RPMI8226 (cell line): ENCODE data around the gene SCARB1.

Experiments
- DNase-seq: peaks from one replicate; pipeline ENCODE4 v3.0.0-alpha.2; 2015

SCARB1 gene

DNA sequence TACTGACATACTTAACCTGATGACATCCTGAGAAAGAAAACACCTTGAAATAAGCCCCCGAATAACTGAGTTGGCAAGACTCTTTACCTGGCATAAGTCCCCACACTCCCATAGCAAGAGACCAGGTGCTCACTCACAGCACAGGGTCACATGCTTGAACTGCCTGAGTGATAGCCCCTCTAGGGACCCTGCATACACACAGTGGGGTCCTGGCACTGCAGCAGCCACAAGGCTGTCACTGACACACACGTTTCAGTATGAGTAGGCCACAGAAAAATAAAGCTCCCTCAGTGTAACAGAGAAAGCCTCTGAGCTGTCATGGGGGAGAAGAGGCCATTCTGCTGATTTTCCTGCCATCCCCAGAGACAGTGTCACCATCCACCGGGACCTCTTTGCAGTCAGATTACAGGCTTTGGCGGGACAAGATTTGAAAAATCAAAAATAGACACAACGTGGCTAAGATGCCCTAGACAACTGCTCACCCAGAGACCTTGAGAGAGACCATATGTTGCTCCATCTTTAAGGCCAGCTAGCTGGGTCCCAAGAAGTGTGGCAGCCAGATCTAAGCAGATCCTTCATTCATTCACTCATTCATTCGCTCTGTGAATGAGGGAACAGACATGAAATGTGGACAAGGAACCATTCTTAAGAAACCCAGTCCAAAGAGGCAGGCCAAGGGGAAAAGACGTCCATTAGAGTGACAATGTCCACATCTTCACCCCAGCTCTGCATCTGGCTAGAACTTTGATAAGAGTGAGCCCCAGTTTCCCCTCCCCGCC, 1.6 kb downstream of the SCARB1 start:
- no peak for DNase-seq

DNA sequence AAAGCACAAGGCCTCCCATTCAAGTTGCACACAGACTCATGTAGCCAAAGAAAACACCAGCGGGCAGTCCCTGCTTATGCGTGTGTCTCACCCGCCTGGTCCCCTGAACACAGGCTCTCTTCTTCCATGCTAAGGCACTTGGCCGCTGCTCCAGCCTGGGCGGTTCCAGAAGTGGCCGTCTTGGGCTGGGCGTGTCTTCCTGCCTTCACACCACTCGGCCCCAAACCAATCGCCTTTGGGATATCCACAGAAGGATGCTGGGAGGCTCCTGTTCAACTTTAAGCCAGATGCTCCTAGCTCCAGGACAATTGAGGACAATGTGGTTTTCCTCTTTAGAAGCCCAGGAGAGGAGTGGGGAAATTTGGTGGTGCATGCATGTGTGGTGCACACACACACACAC, 2.2 kb downstream of the SCARB1 start:
- DNase-seq = peak; percentile 36

DNA sequence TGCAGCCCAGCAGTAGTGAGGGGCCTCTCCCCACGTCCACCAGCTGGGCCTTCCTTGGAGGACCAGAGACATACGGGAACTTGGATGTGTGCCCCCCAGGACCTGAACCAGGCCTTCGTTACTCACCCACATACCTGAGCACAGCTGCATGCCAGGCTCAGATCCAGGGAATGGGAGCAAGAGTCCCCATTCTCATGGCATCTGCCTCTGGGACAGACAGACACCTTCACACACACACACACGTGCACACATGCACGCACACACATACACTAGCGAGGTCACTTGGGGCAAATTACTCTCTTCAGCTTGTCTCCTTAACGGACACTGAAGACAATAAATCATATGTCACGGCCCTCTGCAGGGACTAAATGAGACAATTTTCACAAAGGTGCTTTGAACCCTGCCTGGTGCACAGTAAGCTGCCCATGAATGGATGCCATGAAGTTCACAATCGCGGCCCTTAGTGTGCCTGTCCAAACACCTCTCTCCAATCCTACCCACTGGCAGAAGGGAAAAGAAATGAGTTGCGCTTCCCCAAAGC, 5.7 kb downstream of the SCARB1 start:
- no peak for DNase-seq

DNA sequence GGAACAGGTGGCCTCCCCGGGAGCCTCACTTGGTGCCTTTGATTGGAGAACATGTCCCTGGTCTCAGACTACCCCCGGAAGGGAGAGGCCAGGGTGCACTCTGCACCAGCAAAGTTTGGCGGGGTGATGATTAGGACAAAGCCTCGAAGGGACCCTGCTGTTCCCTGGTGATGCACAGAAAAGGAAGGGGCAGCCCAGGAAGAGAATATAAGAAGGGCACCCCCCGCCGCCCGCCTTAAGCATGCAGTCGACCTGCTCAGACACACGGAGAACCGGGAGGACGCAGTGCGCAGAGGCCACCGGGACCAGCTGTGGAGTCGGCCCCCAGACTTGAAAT, 6.9 kb downstream of the SCARB1 start:
- DNase-seq = no peak

DNA sequence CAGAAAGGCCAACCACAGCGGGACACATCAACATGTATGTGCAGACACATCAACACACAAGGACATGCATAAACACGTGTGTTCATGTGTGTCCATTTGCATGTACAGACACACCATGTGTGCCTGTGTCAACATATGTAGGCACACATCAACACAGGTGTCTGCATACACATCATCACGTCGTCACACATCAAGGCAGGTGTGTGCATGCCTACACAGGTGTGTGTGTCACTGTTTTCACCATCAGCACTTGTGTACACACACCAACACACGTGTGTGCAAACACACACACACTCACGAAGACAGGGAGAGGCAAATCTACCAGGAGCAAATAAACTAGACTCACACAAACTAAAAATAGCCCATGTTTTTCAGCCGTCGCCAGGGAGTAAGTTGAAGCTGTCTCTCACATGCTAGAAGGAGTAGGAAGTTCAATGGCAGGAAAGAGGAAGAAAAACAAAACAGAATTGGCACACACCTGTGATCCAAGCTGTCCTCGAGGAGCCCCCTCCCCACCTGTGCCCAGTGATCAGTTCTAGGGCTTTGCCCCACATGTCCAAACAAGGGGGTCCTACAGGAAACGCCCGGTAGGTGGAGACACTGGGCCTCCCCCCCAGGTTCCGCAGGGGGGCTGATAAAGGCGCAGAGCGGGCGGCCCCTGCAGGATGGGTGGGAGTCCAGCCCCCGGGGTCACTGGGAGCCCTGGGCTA, 7.4 kb downstream of the SCARB1 start:
- DNase-seq = no peak

DNA sequence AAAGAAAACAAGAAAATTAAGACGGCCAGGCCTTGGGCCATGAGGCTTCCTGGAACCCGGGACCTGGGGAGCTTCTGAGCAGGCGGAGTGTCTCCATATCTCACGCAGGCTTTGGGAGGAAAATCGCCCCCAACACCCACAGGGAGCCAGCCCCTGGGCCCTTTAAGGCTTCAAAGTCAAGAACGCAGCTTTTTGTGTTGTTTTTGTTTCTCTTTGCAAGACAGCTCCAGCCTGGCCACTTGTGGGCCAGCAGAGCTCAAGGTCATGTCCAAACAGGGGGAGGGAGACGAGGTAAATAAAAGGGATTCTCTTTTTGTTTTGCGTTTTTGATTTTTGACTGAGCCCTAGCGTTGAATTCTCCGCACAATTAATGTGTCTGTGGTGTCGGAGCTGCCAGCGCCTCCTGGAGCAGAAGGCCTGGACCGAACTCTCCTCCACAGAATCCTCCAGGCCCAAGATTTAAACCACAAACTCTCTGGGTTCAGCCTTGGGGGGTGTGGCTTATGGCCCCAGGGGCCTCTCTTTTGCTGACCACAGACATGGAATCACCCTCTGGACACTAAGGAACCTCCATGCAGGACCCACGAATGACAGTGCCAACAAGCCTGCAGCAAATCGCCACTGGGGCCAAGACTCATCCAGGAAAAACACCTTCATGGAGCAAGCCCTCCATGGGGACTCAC, 8.2 kb downstream of the SCARB1 start:
- DNase-seq = no peak

DNA sequence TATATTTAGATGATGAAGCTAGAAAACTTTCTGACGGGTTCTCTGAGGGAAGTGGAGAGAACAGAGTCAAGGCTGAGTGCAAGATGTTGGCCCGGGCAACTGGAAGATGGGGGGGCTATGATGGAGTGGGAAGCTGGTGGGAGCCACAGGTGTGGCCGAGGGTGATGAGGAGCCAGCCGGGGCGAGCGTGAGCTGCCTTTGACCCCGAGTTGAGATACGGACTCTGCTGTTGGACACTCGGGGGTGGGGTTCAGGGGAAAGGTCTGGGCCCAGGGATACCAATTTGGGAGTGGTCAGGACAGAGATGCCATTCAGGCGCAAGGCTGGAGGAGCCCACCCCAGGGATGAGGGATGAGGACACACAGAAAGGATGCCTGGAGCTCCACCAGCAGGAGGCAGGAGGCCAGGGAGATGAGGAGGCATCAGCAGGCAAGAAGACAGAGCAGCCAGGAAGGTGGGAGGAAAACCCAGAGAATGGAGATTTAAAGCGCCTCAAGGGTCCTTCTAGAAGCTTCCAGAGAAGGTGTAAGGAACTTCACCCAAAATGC, 9.0 kb downstream of the SCARB1 start:
- no peak for DNase-seq

DNA sequence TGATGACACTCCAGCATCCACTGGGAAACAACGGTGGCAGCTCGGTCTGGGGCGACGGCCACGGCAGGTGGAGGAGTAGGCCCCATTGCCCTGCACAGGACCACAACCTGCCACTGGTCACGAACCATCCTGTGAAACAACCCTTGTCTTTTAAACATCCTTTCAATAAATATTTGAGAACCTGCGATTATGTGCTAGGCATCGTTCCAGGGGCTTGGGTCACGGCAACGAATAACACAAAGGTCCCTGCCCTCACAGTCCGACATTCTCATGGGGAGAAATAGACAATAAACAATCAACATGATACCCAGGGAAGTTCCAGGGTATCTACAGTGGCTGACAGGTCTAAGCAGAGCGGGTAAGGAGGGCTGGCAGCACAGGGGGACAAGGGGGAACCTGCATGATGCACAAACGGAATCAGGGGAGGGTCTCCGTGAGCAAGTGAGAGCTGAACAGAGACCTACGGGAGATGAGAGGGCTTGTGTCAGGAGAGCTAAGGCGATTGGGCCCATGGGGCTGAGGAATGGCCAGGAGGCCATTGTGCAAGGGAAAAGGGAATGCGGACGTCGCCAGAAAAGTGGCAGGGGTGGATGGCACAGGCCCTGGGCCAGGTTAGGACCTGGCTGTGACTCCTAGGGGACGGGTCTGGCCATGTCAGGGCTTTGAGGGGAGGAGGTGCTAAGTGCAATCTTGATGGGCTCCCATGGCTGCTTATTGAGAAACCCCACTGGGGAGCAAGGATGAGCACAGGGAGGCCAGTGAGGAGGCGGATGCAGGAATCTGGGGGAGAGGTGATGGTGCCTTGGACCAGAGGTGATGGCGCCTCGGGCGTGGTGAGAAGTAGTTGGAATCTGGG, 9.7 kb downstream of the SCARB1 start:
- DNase-seq = no peak

DNA sequence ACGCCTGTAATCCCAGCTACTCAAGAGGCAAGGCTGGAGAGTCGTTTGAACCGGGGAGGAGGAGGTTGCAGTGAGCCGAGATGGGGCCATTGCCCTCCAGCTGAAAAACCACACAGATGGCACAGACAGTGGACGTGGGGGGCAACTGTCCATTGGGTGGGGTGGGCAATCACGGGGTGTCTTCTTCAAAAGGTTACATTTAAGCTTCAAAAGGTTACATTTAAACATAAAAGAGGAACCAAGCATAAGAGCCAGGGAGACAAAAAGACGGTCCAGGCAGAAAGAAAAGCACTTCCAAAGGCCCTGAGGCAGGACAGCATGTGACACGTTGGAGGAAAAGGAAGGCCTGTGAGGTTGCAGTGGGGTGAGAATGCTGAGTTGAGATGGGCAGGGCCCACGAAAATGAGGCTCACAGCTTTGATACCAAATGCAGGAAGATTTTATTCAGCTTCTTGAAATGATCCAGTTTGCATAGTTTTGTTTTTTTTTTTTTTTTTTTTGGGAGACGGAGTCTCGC, 10.7 kb downstream of the SCARB1 start:
- DNase-seq = no peak

DNA sequence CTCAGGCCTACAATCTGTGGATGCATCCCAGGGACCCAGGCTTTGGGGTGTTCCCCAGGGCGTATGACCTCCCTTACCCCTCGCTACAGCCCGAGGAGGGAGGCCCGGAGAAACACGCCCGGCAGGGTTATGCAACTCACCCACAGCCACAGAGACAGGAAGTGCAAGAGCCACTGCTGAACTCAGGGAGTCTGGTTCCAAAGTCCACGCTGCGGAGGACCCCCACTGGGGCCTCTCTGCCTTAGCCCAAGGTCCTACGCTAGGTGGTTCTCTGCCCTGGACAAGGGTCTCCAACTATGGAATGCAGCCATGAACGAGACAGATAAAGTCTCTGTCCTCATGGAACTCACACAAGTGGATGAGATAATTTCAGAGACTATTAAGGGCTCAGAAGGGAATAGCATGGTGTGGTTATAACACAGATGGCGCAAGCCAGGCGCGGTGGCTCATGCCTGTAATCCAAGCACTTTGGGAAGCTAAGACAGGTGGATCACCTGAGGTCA, 11.3 kb downstream of the SCARB1 start:
- no peak for DNase-seq

DNA sequence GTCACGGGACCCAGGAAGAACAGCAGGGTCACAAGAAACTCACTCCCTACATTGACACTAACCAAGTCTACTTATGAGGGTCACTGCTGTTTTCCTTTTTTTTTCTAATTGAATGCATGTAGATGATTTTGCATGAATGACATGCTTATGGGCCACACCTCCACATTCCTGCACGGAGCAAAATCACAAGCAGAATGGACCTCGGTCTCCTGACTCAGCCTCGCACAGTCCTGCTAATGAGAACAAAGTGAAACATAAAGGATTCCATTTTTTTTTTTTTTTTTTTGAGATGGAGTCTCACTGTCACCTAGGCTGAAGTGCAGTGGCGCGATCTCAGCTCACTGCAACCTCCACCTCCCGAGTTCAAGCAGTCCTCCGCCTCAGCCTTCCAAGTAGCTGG, 12.3 kb downstream of the SCARB1 start:
- DNase-seq = no peak

DNA sequence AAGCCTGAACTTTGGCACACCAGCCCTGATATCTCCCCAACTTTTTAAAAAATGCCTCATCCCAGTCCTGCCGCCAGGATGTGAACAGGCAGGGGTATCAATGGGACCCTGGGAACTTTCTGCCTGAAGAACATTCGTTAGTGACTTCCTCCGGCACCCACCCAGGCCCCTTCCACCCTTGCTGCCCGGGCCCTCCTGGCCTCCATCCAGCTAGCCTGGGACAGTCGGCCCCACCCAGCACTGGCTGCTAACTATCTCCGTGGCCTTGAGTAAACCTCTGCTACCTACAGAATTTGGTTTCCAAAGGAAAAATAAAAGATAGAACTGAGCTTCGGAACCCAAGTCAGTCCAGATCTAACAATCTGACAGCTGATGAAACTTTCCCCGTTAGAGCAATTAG, 14.3 kb downstream of the SCARB1 start:
- no peak for DNase-seq

DNA sequence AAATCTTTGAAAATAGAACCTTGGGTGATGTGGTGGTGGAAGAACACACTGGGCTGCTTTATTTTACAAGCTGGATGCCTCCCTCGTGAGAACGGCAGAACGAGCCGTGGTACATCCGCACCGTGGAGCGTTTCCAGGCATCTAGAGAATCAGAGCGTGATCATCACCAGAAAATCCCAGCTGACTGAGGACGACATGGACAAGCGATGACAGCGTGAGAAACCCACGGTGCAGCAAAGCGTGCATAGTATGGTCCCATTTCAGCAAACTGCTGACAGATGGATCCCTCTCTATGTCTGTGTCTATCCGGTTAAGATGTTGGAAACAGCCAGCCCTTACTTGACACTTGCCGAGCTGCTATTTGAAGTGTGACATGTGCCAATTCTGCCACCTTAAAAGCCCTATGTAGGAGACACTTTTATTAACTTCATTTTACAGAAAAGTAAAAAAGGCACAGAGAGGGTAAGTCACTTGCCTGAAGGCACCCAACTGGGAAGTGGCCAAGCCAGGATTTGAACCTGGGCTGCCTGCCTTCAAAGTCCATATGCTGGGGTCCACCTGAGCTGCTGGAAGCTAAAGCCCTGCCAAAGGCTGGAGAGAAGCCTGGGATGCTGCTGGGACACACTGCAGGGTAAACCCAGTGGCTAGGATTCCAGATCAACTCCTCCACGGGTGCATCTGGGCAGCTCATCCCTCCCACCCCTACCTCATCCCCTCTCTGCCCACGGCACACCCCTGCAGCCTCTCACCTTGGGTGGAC, 14.9 kb downstream of the SCARB1 start:
- DNase-seq = no peak

DNA sequence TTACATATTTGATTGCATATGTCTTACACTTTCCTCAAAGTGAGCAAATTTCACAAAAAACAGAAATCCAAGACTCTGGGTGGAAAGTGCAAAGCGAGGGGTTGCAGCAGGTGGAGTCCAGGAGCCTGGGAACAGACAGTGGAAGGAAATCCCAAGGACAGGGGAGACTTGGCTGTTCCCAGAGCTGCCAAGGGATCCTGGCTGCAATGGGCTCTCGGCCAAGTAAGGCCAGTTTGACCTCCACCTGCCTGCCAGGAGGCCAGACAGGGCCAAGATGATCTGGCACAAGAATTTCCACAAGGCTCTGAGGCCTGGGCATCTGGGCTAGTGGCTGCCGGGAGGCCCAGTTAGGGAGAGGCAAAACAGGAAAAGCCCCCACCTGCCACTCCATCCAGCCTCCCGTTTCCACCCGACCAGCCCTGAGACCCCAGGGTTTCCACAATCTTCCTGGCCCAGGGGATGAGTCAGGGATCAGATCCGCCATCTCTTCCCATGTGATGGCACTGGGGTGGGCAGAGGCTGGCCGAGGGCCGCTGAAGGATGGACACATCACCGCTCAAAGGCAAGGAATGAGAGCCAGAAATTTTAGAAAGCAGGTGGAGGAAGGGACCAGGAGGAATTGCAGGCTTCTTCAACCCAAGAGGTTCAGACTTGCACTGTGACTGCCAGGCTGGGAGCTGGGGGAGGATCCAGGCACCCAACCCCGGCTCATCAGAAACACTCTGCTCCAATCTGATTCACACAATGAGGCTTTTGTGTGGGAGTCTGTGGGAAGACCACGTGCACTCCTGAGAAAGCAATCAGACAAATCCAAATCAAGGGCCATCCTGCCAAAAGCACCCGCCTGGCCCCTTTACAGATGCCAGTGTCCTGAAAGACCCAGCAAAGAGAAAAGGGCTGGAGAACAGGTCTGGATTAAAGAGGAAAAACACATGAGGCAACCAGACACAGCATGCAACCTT, 16.3 kb downstream of the SCARB1 start:
- DNase-seq = no peak

DNA sequence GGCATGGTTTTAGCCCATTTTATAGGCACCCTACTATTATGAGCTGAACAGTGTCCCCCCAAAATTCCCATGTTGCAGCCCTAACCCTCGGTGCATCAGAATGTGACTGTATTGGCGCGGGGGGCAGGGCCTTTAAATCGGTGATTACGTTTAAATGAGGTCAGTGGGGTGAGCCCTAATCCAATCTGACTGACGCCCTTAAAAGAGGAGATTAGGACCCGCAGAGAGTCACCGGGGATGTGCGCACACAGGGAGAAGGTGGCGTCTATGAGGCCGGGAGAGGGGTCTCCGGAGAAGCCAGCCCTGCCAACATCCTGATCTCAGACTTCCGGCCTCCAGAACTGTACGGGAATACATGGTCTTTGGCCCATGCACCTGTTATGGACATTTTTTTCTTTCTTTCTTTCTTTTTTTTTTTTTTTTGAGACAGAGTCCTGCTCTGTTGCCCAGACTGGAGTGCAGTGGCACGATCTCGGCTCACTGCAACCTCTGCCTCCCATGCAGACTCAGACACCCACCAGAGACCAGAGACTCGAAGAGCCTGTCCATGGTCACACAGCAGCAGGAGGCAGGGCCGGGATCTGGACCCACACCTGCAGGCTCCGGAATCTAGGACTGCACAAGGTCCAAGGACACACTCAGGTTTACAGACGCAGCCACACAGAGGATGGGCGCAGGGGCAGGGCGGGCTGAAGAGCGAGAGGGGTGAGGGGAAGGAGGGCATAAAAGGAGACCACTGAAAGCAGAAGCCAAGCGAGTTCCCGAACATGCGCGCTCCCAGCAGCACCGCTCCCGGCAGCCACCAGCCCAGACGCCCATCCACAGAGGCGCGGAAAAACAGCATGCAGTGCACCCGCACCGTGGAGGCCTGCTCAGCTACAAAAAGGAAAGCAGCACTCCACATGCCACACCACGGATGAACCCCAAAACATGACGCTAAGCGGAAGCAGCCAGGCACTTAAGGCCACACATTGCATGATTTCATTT, 19.0 kb downstream of the SCARB1 start:
- no peak for DNase-seq

DNA sequence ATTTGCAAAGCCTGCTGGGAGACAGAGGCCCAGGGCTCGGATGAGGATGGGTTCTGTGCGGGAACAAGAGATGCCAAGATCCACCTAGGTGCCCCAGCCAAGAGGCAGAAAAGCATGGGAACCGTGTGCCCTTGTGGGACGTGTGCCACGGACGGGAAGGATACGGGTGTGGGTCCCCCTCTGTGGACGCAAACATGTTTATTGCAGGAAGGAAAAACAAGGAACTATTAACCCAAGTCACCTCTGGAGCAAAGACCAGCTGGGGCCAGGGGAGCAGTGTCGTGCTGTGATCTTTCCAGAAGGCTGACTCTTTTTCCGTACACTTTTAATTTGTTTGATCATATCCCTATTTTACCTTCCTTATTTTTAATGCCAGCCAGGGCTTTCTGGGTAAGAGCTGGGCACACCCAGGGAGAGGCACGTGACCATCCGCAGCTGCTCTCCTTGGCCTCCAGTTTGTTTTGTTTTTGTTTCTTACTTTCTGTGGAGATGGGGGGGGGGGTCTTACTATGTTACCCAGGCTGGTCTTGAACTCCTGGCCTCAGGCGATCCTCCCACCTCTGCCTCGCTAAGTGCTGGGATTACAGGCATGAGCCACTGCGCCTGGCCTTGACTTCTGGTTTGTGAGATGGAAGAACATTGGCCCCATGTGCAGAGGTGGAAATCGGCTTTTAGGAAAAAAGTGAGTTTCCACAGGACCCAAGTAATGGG, 20.7 kb downstream of the SCARB1 start:
- no peak for DNase-seq

DNA sequence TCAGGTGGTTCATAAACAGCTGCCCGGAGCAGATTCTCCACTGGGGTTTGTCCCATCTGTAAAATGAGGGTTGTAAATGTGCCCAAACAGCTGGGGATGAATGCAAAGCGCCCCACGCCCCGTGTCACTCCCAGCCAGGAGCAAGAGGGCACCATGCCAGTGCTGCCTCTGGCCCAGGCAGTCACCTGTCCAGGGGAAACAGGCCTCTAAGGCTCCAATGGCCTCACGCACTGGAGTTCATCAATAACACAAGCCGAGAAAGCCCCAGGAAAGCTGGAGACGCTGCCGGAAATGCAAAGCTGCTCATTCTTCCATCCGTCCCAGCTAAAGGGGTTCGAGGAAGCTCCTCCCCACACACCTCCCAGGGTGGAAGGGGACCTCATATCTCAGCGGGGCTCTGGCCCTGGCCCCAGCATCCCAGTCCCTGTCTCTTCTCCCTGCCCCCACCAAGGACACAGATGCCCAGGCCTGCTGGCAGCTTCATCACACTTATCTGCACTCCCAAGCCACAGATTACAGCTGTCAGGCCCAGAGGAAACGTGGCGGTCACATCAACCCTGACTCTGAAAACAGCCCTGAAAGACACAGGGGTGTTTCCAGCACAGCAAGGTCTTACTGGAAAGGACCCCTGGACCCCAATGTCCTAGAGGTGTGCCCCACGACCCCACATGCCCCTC, 21.5 kb downstream of the SCARB1 start:
- no peak for DNase-seq

DNA sequence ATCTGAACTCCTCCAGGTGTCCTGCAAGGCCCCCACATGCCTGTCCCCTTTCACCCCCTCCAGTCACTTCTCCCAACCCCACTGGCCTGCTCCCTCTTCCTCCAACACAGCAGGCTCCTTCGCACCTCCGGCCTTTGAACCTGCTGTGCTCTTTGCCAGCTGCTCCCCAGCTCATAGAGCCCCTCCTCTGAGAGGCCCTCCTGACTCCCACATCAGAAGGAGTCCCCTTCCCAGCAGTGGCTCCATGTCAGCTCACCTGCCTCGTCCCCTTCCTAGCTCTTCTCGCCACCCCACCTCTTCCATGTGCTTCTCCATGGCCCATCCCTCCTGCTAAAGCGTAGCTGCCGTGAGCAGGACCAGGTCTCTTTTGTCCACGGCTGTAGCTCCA, 22.1 kb downstream of the SCARB1 start:
- no peak for DNase-seq
